ENCODE data around the gene RBM34. TPM values are rescaled to one million over a fixed set of nuclear protein-coding genes. Genes with fewer than 3 reads are reported as not detected.

Gene RBM34
- total and polyA plus RNA-seq, 2 donors (not counting 3 experiments of a cell fraction or from before 2014, with no cell fraction given), result 16.1 to 80.7 TPM

GRCh38 chr1:235112297-235113182, 48.5 kb downstream of the RBM34 start:
- Histone ChIP-seq H3K4me3 (replicated peaks in 1 of 3; ENCODE audit: insufficient read depth in 1 of 3, low read depth in 1 of 3, low read length in 3 of 3) (no peak overlapping the region), H3K4me2 (ENCODE audit: insufficient read depth, low read length) (no peak overlapping the region), H4K20me1 (replicated peaks; ENCODE audit: control insufficient read depth, extremely low read depth, insufficient read depth, low read length) (peaks cover 4% of the 10 kb centered on the region), H3K79me2 (ENCODE audit: control insufficient read depth, insufficient read depth, low read length) (peaks cover 27% of the 10 kb centered on the region), H3K9me3 (replicated peaks; ENCODE audit: control insufficient read depth, insufficient read depth, low read length) (no peaks in the 10 kb centered on the region), H3K27ac (ENCODE audit: insufficient read depth, low read depth, low read length) (no peak overlapping the region), H3K9ac (replicated peaks; ENCODE audit: extremely low read depth, insufficient read depth, low read length) (no peak overlapping the region), H3K4me1 (ENCODE audit: control insufficient read depth, extremely low read depth, insufficient read depth, low read length) (no peaks in the 10 kb centered on the region), H3K9me1 (replicated peaks; ENCODE audit: control insufficient read depth, extremely low read depth, insufficient read depth, low read length) (no peaks in the 10 kb centered on the region), H3K27me3 (ENCODE audit: control insufficient read depth in 2 of 2, insufficient read depth in 2 of 2, low read length in 2 of 2) (no peaks in the 10 kb centered on the region), H2AFZ (ENCODE audit: low read depth, low read length) (no peak overlapping the region), H3K36me3 (ENCODE audit: control insufficient read depth in 2 of 2, extremely low read depth in 1 of 2, insufficient read depth in 2 of 2, low read length in 2 of 2) (peaks cover 22 to 23% of the 10 kb centered on the region in 2 experiments)
- no peak for DNase-seq (ENCODE audit: low read depth, low spot score)
- CTCF ChIA-PET, result interaction anchor here (0.6 to 1.4 kb wide), 5 partner anchors 8 to 626 kb away, joined by 3 to 4 read pairs (median 3); no protein-coding TSS in a partner anchor
- no peak for FAIRE-seq
- no TSS peak for BruUV-seq (replicated peaks)
- dilution Hi-C loops (cut with MboI; ENCODE audit: extremely low pct_ligation_motif_present, low sequenced_read_pairs) (no loop called here), intact Hi-C loops (cut with micrococcal nuclease) (no loop called here)
- TF ChIP-seq, protein P1, sequence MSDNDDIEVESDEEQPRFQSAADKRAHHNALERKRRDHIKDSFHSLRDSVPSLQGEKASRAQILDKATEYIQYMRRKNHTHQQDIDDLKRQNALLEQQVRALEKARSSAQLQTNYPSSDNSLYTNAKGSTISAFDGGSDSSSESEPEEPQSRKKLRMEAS (IDR thresholded peaks at IDR 0.05; ENCODE audit: insufficient read depth, insufficient read length), result no peak
- TF ChIP-seq FOS (IDR thresholded peaks at IDR 0.05; ENCODE audit: borderline replicate concordance, insufficient read depth, low read length), result no peak
- TF ChIP-seq GATA2 (IDR thresholded peaks at IDR 0.05; ENCODE audit: insufficient read depth, insufficient read length, low read depth, low read length), result no peak
- no peak for TF ChIP-seq JUN (IDR thresholded peaks at IDR 0.05; ENCODE audit: borderline replicate concordance, insufficient read depth, insufficient read length, low read depth)
- POLR2A ChIA-PET, result no interaction called here

DNA sequence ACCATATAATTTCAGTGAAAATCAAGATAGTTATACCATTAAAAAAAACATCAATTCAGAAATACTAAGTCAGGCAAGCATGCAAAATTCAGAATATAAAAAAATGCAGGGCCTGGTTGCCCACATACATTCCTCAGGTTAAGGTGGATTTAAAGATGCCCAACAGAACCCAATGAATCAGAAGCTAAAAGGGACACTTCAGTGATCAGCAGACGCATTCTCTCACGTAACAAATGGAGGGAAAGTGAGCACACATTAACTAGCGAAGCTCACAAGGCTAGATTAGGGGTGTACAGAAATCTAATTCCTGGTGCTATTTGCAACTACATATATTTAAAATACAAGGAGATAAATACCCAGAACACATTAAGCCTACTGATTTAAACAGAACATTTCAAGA, 49.9 kb downstream of the RBM34 start:
- peaks cover 22 to 24% of the 10 kb centered on the region in 2 experiments for H3K36me3 ChIP-seq (ENCODE audit: control insufficient read depth in 2 of 2, extremely low read depth in 1 of 2, insufficient read depth in 2 of 2, low read length in 2 of 2)
- no peak overlapping the region for H3K9ac ChIP-seq (replicated peaks; ENCODE audit: extremely low read depth, insufficient read depth, low read length)
- no peak for FAIRE-seq
- ChIA-PET CTCF (no interaction called here), POLR2A (no interaction called here)
- H3K4me1 ChIP-seq (ENCODE audit: control insufficient read depth, extremely low read depth, insufficient read depth, low read length), result no peaks in the 10 kb centered on the region
- intact Hi-C loops (cut with micrococcal nuclease), result no loop called here
- no peak overlapping the region for H3K4me2 ChIP-seq (ENCODE audit: insufficient read depth, low read length)
- H2AFZ ChIP-seq (ENCODE audit: low read depth, low read length), result no peak overlapping the region
- no TSS peak for BruUV-seq (replicated peaks)
- H3K9me3 ChIP-seq (replicated peaks; ENCODE audit: control insufficient read depth, insufficient read depth, low read length), result no peaks in the 10 kb centered on the region
- peaks cover 4% of the 10 kb centered on the region for H4K20me1 ChIP-seq (replicated peaks; ENCODE audit: control insufficient read depth, extremely low read depth, insufficient read depth, low read length)
- no peaks in the 10 kb centered on the region for H3K9me1 ChIP-seq (replicated peaks; ENCODE audit: control insufficient read depth, extremely low read depth, insufficient read depth, low read length)
- TF ChIP-seq FOS (IDR thresholded peaks at IDR 0.05; ENCODE audit: borderline replicate concordance, insufficient read depth, low read length) (no peak), MYC (IDR thresholded peaks at IDR 0.05; ENCODE audit: low read depth, low read length) (no peak), JUN (IDR thresholded peaks at IDR 0.05; ENCODE audit: borderline replicate concordance, insufficient read depth, insufficient read length, low read depth) (no peak), POLR2AphosphoS5 (IDR thresholded peaks at IDR 0.05; ENCODE audit: insufficient read depth, low read depth, low read length) (no peak), GATA2 (IDR thresholded peaks at IDR 0.05; ENCODE audit: insufficient read depth, insufficient read length, low read depth, low read length) (no peak), POLR2A (IDR thresholded peaks at IDR 0.05; ENCODE audit: low read depth, low read length) (no peak), EZH2 (IDR thresholded peaks at IDR 0.05; ENCODE audit: borderline replicate concordance, low read depth, low read length, severe bottlenecking) (no peak)
- TF ChIP-seq, protein P1 (IDR thresholded peaks at IDR 0.05; ENCODE audit: insufficient read depth, insufficient read length), result no peak
- TF ChIP-seq, protein P2, sequence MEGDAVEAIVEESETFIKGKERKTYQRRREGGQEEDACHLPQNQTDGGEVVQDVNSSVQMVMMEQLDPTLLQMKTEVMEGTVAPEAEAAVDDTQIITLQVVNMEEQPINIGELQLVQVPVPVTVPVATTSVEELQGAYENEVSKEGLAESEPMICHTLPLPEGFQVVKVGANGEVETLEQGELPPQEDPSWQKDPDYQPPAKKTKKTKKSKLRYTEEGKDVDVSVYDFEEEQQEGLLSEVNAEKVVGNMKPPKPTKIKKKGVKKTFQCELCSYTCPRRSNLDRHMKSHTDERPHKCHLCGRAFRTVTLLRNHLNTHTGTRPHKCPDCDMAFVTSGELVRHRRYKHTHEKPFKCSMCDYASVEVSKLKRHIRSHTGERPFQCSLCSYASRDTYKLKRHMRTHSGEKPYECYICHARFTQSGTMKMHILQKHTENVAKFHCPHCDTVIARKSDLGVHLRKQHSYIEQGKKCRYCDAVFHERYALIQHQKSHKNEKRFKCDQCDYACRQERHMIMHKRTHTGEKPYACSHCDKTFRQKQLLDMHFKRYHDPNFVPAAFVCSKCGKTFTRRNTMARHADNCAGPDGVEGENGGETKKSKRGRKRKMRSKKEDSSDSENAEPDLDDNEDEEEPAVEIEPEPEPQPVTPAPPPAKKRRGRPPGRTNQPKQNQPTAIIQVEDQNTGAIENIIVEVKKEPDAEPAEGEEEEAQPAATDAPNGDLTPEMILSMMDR (IDR thresholded peaks at IDR 0.05; ENCODE audit: extremely low read depth in 1 of 2, insufficient read depth in 1 of 2, low read depth in 1 of 2, low read length in 2 of 2), result no peak
- no peak overlapping the region for H3K4me3 ChIP-seq (replicated peaks in 1 of 3; ENCODE audit: insufficient read depth in 1 of 3, low read depth in 1 of 3, low read length in 3 of 3)
- no peak for DNase-seq (ENCODE audit: low read depth, low spot score)
- H3K27me3 ChIP-seq (ENCODE audit: control insufficient read depth in 2 of 2, insufficient read depth in 2 of 2, low read length in 2 of 2), result no peaks in the 10 kb centered on the region
- H3K27ac ChIP-seq (ENCODE audit: insufficient read depth, low read depth, low read length), result no peak overlapping the region
- dilution Hi-C loops (cut with MboI; ENCODE audit: extremely low pct_ligation_motif_present, low sequenced_read_pairs), result no loop called here
- H3K79me2 ChIP-seq (ENCODE audit: control insufficient read depth, insufficient read depth, low read length), result peaks cover 25% of the 10 kb centered on the region
